ENCODE results near the gene NOXRED1.

The NOXRED1 gene, protein sequence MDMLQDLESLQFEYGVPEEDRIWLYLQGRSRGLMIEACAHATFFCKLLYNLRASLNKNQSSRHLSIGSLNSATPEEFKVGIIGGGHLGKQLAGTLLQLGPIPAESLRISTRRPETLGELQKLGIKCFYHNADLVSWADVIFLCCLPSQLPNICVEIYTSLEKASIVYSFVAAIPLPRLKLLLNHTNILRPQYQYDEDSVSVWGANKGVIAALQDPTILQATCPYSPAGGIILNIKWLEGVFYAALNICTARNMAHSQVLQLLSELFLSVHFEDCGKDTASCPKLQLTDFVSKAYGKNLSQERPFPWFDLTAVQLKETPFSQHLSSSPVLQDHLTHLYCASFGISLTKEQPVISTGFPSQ

DNA sequence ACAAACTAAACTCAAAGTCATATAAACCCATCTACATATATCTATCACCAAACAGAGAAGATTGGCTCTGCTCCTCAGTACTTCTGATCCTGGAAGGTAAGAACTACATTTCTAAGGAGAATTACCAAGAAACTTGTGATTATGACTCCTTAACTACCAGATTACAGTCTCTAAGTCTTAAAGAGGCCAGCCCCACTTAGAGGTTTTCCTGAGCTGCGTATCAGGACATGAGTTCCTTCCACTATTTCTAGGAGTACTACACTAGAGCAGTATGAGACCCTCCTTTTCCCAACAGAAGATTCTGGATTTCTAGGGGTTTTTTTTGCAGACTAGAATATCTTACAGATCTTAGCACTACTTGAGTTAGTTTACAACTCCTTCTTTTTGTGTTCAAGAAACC, at the start of gene NOXRED1:
TSS of gene NOXRED1 (minus strand) at position 101 of the 400 bp plus-strand sequence. CDS start 634 bp downstream, outside the sequence.
- H3K9ac ChIP-seq (ENCODE audit: insufficient read length, low read depth), result no peak within 1 kb of the TSS
- H3K36me3 ChIP-seq (ENCODE audit: insufficient read depth, insufficient read length, low read length), result peaks cover 54% of the 10 kb centered on the region
- H3K4me1 ChIP-seq (ENCODE audit: insufficient read depth, insufficient read length), result no peaks in the 10 kb centered on the region
- no peaks in the 10 kb centered on the region for H3K27me3 ChIP-seq (ENCODE audit: insufficient read depth, insufficient read length)
- no peak for DNase-seq (ENCODE audit: low read depth, low spot score)
- peaks cover 20% of the 10 kb centered on the region for H3K9me3 ChIP-seq (ENCODE audit: insufficient read depth, low read length)
- no peak for TF ChIP-seq SUZ12 (IDR thresholded peaks at IDR 0.05; ENCODE audit: extremely low read depth, insufficient read depth, insufficient read length)
- TF ChIP-seq ZNF274 (IDR thresholded peaks at IDR 0.05; ENCODE audit: low read depth, low read length), result no peak
- H3K4me3 ChIP-seq (ENCODE audit: insufficient read length, low read depth), result no peak within 1 kb of the TSS

DNA sequence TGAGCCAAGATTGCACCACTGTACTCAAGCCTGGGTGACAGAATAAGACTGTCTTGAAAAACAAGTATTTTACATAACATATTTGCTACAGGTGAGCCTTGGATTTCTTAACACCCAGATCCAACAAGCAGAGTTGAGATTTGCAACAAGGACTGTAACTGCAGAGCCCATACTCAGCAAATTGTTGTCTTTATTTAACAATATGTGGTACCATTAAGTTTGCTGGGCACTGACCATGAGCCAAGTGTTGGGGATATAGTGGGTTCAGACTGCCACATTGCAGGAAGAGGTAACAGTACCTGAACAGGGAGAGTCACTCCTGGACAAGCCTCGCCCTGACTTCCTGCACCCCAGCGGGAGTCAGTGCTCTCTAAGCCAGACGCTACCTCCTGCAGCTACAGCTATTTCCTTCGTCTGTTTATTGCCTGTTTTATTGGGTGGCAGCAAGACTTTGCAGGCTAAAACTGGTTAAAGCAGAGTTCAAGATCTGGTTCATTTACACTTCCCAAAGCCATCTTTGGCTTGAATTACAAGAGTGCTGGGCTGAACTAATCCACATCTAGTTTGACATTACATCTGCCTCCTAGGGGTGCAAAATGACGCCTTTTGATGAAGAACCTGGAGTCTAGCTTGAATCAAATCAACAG, 47.0 kb upstream of the NOXRED1 start:
- Histone ChIP-seq H3K9me3 (ENCODE audit: insufficient read depth, low read length) (no peaks in the 10 kb centered on the region), H3K36me3 (ENCODE audit: insufficient read depth, insufficient read length, low read length) (peaks cover 46% of the 10 kb centered on the region), H3K27me3 (ENCODE audit: insufficient read depth, insufficient read length) (no peaks in the 10 kb centered on the region), H3K4me3 (ENCODE audit: insufficient read length, low read depth) (no peak overlapping the region), H3K4me1 (ENCODE audit: insufficient read depth, insufficient read length) (peaks cover 5% of the 10 kb centered on the region), H3K9ac (ENCODE audit: insufficient read length, low read depth) (no peak overlapping the region)
- DNase-seq (ENCODE audit: low read depth, low spot score), result no peak
- TF ChIP-seq YY1 (IDR thresholded peaks at IDR 0.05; ENCODE audit: insufficient read depth, insufficient read length) (no peak), ZNF274 (IDR thresholded peaks at IDR 0.05; ENCODE audit: low read depth, low read length) (no peak), SUZ12 (IDR thresholded peaks at IDR 0.05; ENCODE audit: extremely low read depth, insufficient read depth, insufficient read length) (no peak)

DNA sequence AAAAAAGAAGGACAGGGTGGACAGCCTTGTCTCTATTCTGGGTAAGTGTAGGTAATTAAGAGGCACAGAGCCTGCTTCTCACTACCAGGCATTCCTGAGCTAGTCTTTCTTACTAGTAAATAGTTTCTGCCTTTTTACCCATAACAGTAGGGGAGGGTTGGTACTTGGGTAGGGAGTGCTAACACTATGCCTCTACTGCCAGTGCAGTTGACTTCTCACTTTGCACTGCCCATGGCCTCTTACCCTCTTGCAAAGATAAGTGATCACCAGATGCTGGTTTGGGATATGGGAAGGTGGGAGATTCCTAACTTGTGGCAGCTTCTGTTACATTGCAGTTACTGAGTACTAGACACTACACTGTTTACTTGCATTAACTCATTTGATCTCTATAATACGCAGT, 46.2 kb upstream of the NOXRED1 start:
- Histone ChIP-seq H3K4me3 (ENCODE audit: insufficient read length, low read depth) (no peak overlapping the region), H3K27me3 (ENCODE audit: insufficient read depth, insufficient read length) (no peaks in the 10 kb centered on the region), H3K9me3 (ENCODE audit: insufficient read depth, low read length) (no peaks in the 10 kb centered on the region), H3K36me3 (ENCODE audit: insufficient read depth, insufficient read length, low read length) (peaks cover 55% of the 10 kb centered on the region), H3K4me1 (ENCODE audit: insufficient read depth, insufficient read length) (no peaks in the 10 kb centered on the region), H3K9ac (ENCODE audit: insufficient read length, low read depth) (no peak overlapping the region)
- no peak for TF ChIP-seq ZNF274 (IDR thresholded peaks at IDR 0.05; ENCODE audit: low read depth, low read length)
- no peak for DNase-seq (ENCODE audit: low read depth, low spot score)

DNA sequence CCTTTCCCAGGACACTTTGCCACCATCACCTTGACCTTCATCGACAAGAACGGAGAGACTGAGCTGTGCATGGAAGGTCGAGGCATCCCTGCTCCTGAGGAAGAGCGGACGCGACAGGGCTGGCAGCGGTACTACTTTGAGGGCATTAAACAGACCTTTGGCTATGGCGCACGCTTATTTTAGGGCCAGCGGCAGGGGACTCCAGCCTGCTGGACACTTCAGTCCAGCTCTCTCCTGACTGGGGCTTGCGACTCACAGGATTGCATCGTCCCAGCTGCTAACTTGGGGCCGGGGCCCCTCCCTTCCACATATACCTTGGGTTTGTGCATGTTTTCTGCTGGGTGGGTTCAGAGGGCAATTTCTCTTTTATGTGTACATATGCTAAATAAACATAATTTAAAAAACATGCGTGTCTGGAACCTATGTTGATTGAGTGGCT, 45.8 kb upstream of the NOXRED1 start:
- Histone ChIP-seq H3K4me3 (ENCODE audit: insufficient read length, low read depth) (no peak overlapping the region), H3K9me3 (ENCODE audit: insufficient read depth, low read length) (no peaks in the 10 kb centered on the region), H3K36me3 (ENCODE audit: insufficient read depth, insufficient read length, low read length) (peaks cover 59% of the 10 kb centered on the region), H3K27me3 (ENCODE audit: insufficient read depth, insufficient read length) (no peaks in the 10 kb centered on the region), H3K9ac (ENCODE audit: insufficient read length, low read depth) (no peak overlapping the region), H3K4me1 (ENCODE audit: insufficient read depth, insufficient read length) (no peaks in the 10 kb centered on the region)
- TF ChIP-seq SUZ12 (IDR thresholded peaks at IDR 0.05; ENCODE audit: extremely low read depth, insufficient read depth, insufficient read length), result no peak
- no peak for TF ChIP-seq YY1 (IDR thresholded peaks at IDR 0.05; ENCODE audit: insufficient read depth, insufficient read length)
- TF ChIP-seq ZNF274 (IDR thresholded peaks at IDR 0.05; ENCODE audit: low read depth, low read length), result no peak
- DNase-seq (ENCODE audit: low read depth, low spot score), result no peak

DNA sequence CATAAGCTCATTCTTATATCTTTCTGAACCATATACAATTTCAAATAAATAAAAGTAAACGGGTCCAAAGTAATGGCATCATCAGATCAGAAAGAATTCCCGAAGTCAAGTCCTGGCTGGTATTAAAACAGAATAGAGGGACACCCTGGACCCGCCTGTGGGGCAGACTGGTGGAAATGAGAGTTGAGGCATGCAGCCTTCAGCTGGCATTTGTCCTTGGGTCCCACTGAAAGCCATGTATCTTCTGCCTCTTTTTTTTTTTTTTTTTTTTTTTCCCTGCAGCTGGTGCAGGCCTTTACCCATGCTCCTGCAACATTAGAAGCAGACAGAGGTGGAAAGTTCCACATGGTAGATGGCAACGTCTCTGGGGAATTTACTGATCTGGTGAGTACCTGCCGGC, 44.5 kb upstream of the NOXRED1 start:
- Histone ChIP-seq H3K27me3 (ENCODE audit: insufficient read depth, insufficient read length) (no peaks in the 10 kb centered on the region), H3K4me1 (ENCODE audit: insufficient read depth, insufficient read length) (no peaks in the 10 kb centered on the region), H3K9ac (ENCODE audit: insufficient read length, low read depth) (no peak overlapping the region), H3K36me3 (ENCODE audit: insufficient read depth, insufficient read length, low read length) (peaks cover 70% of the 10 kb centered on the region), H3K9me3 (ENCODE audit: insufficient read depth, low read length) (no peaks in the 10 kb centered on the region), H3K4me3 (ENCODE audit: insufficient read length, low read depth) (no peak overlapping the region)
- TF ChIP-seq ZNF274 (IDR thresholded peaks at IDR 0.05; ENCODE audit: low read depth, low read length), result no peak
- TF ChIP-seq SUZ12 (IDR thresholded peaks at IDR 0.05; ENCODE audit: extremely low read depth, insufficient read depth, insufficient read length), result no peak
- TF ChIP-seq YY1 (IDR thresholded peaks at IDR 0.05; ENCODE audit: insufficient read depth, insufficient read length), result no peak
- no peak for DNase-seq (ENCODE audit: low read depth, low spot score)

DNA sequence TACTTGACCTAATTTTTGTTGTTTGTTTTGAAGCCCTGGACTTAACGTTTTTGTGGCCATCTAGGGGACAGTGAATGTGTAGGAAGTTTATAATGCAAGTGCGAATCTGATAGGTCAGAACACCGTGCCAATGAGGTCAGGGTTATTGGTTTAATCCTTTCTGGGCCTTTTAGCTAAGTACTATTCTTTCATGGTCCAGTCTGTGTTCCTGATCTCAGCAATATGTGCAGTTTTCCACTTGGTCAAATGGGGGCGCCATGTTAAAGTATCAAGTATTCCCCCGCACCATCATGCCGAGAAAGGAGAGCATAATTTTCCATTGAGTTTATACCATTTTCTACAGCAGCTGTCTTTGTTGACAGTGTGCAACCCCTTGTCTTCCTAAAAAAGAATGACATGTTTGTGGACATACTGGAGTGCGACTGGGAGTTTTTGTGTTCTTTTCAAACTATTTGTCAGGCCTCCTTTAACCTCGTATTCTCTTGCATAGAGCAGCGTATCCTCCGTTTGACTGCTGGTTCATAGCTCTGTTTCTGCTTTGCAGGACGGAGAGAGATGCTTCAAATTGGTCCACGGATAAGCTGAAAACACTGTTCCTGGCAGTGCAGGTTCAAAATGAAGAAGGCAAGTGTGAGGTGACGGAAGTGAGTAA, 35.9 kb upstream of the NOXRED1 start:
- DNase-seq (ENCODE audit: low read depth, low spot score), result peak; percentile 56
- no peaks in the 10 kb centered on the region for H3K27me3 ChIP-seq (ENCODE audit: insufficient read depth, insufficient read length)
- no peaks in the 10 kb centered on the region for H3K9me3 ChIP-seq (ENCODE audit: insufficient read depth, low read length)
- H3K36me3 ChIP-seq (ENCODE audit: insufficient read depth, insufficient read length, low read length), result peaks cover 45% of the 10 kb centered on the region
- H3K9ac ChIP-seq (ENCODE audit: insufficient read length, low read depth), result peak overlapping the region; percentile 98
- no peaks in the 10 kb centered on the region for H3K4me1 ChIP-seq (ENCODE audit: insufficient read depth, insufficient read length)
- peak overlapping the region; percentile 95 for H3K4me3 ChIP-seq (ENCODE audit: insufficient read length, low read depth)
- TF ChIP-seq YY1 (IDR thresholded peaks at IDR 0.05; ENCODE audit: insufficient read depth, insufficient read length), result no peak
- no peak for TF ChIP-seq ZNF274 (IDR thresholded peaks at IDR 0.05; ENCODE audit: low read depth, low read length)

DNA sequence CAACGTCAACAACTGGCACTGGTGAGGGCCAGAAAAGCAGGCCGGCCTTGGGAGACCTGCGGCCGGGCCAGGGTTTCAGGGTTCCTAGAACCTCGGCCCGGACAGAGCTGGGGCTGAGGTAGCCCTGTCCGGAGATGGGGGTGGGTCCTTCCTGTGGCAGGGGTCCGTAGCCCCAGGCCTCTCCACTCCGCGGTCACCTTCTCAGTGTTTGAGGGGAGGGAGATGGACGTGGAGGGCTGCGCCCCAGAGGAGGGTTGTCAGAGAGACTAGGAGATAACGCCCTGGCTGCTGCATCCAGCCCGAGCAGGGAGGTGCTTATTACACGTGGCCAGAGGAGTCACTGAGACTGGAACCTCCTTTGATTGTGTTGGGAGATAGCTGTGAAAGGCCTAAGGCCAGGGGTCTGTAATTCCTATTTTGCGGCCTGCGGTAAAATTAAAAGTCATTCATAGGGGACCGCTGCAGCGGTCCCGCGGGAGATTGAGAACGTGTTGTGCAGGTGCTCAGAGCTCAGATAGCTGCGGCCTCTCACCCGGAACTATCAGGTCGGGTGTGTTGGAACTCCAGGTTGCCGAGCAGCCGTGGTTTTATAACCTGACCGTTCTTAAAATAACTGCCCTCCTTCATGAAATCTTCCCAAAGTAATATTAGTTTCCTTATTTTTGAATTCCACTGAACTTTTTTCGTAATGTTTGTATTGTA, 35.1 kb upstream of the NOXRED1 start:
- peaks cover 41% of the 10 kb centered on the region for H3K36me3 ChIP-seq (ENCODE audit: insufficient read depth, insufficient read length, low read length)
- no peaks in the 10 kb centered on the region for H3K9me3 ChIP-seq (ENCODE audit: insufficient read depth, low read length)
- peak overlapping the region; percentile 98 for H3K9ac ChIP-seq (ENCODE audit: insufficient read length, low read depth)
- peak overlapping the region; percentile 95 for H3K4me3 ChIP-seq (ENCODE audit: insufficient read length, low read depth)
- no peaks in the 10 kb centered on the region for H3K4me1 ChIP-seq (ENCODE audit: insufficient read depth, insufficient read length)
- H3K27me3 ChIP-seq (ENCODE audit: insufficient read depth, insufficient read length), result no peaks in the 10 kb centered on the region
- TF ChIP-seq YY1 (IDR thresholded peaks at IDR 0.05; ENCODE audit: insufficient read depth, insufficient read length), result no peak
- no peak for TF ChIP-seq SUZ12 (IDR thresholded peaks at IDR 0.05; ENCODE audit: extremely low read depth, insufficient read depth, insufficient read length)
- no peak for TF ChIP-seq ZNF274 (IDR thresholded peaks at IDR 0.05; ENCODE audit: low read depth, low read length)
- DNase-seq (ENCODE audit: low read depth, low spot score), result peak; percentile 3

Measured in NT2/D1 (cell line).